Measurements from ENCODE around the gene PTGS1.

DNA sequence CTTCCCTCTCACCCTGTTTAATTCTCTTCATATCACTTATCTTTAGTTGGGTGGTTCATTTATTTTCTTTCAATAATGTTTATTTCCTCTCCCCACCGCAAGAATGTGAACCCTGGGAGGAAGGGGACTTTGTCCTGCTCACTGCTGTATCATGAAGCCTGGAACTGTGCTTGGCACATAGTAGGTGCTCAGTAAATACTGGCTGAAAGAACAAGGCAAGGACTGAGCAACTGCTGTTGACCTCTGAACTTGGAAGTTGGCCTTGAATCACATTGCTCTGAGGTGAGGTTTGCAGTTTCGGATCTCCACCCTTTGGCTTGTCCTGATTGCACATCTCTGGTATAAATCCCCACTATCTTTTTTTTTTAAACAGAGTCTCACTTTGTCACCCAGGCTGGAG is 22.0 kb upstream of the PTGS1 start:
- TF ChIP-seq CTCF (IDR thresholded peaks at IDR 0.05) (no peak), EZH2 (IDR thresholded peaks at IDR 0.05) (no peak)

Data from neural progenitor cell (in vitro differentiated cells).